Ramos (cell line): Measurements from ENCODE around the gene MAPRE2.
"Not testable (repeated sequence)": the region's sequence is repeated elsewhere in the genome, so short reads cannot be mapped to it uniquely, and the experiment has no call there.

Experiments used
- in situ Hi-C: fragments of 300-500 bp; cut with MboI; formaldehyde crosslinking; loops from one replicate; pipeline ENCODE4 v1.14.3; 2022; ENCODE audit warnings: low sequenced_read_pairs; ENCODE audit not compliant: unreplicated experiment

The MAPRE2 gene

DNA sequence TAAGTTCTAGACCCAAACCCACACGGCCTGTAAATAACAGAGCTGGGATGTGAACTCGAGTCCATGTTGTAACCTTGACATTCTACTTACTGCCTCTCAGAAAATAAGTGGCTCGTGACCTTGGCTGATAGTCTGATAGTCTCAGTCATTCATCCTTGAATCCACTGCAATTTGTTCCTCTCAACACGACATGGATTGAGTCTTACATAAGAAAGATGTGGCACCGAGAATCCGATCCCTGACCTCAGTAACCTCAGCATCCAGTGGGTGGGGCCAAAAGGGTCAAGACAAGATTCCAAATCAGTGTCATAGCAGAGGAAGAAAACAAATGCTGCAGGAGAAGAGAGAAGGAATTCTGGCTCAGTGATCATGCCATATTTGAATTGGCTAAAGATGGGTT is 97.6 kb downstream of the MAPRE2 start:
- in situ Hi-C loops = no loop called here

GRCh38 chr18:35139517-35139916 is 98.3 kb downstream of the MAPRE2 start:
- in situ Hi-C loops = no loop called here

- in situ Hi-C loops = no loop called here
Observed at GRCh38 chr18:35141077-35141476, 99.9 kb downstream of the MAPRE2 start.

DNA sequence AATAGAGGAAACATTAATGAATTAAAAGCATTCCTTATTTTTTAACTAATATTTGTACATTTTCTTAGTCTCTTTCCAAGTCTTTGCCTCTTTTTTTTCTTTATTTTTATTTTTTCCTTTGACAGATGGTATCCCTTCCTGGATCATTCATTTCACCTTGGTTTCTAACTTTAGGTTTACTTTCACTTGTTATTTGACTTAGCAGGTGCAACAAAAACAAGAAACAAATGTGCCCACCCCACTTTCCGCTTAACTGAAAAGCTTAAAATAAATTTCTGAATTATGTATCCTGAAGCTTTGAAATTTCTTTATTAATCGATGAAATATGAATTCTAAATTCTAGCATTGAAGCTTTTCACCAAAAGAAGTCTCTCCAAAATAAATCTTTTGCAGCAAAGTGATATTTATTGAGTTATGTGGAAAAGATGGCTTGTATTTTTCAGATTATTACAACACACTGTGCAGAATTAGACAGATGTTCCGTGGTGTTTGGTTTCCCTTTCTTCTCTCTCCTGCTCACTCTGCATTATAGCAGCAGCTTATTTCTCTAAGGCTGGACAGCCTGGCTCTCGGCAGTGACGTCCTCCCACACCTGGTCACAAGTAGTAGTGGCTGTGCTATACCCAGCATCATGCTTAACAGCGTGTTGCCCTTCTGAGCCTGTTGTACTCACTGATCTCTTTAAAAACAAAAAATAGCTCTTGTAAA is 100.5 kb downstream of the MAPRE2 start:
- in situ Hi-C loops = no loop called here

- in situ Hi-C loops = no loop called here
Observed at GRCh38 chr18:35142275-35142615, 101.0 kb downstream of the MAPRE2 start.

- in situ Hi-C loops = no loop called here
Observed at GRCh38 chr18:35143622-35144596, 102.7 kb downstream of the MAPRE2 start.

DNA sequence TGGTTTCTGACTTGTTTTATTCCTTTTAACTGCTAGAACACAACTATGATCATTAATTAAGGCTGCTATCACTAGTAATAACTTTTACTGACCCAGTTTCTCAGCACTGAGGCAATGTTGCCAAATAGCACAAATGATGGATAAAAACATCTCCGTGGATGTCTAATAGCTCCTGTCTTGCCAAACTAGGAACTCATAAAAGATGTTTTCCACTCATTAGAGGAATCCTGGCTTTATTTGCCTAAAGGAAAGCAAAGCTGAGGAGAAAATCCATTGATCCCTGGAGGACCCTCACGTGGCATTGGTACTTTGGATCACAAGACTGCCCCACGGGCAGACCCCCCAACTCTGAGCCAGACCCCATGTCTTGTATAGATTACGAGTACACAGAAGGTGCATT is 103.5 kb downstream of the MAPRE2 start:
- in situ Hi-C loops = loop anchor here (5.0 kb wide), 1 partner anchor 117 kb away; no protein-coding TSS in a partner anchor

DNA sequence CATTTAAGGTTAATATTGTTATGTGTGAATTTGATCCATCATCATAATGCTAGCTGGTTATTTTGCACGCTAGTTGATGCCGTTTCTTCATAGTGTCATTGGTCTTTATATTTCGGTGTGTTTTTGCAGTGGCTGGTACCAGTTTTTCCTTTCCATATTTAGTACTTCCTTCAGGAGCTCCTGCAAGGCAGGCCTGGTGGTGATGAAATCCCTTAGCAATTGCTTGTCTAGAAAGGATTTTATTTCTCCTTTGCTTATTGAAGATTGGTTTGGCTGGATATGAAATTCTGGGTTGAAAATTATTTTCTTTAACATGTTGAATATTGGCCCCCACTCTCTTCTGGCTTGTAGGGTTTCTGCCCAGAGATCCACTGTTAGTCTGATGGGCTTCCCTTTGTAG is 109.0 kb downstream of the MAPRE2 start:
- in situ Hi-C loops = not testable (repeated sequence)

DNA sequence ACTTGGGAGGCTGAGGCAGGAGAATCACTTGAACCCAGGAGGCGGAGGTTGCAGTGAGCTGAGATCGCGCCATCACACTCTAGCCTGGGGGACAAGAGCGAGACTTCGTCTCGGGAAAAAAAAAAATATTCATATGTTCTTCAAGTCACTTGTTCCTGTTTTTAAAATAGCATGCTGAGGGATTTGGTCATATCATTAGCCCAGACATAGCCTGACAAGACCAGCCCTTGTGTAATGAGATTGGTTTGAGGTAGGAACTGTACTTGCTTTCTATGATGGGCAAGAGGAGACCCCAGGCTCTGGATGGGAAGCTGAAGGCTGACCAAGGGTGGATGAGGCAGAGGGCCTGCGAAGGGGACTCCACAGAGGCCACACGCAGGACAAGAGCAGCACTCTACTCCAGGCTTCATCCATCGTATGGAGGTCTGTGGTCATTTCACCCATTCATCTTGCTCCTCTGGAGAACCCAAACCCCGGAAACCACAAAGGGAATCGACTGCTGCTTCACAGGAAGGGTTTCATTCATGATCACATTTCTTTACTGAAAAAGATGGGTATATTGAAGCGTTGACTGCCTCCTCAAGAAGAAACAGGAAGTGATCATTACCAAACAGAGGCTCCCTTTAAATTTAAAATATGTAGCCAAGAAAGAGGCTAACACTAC is 112.5 kb downstream of the MAPRE2 start:
- in situ Hi-C loops = no loop called here

DNA sequence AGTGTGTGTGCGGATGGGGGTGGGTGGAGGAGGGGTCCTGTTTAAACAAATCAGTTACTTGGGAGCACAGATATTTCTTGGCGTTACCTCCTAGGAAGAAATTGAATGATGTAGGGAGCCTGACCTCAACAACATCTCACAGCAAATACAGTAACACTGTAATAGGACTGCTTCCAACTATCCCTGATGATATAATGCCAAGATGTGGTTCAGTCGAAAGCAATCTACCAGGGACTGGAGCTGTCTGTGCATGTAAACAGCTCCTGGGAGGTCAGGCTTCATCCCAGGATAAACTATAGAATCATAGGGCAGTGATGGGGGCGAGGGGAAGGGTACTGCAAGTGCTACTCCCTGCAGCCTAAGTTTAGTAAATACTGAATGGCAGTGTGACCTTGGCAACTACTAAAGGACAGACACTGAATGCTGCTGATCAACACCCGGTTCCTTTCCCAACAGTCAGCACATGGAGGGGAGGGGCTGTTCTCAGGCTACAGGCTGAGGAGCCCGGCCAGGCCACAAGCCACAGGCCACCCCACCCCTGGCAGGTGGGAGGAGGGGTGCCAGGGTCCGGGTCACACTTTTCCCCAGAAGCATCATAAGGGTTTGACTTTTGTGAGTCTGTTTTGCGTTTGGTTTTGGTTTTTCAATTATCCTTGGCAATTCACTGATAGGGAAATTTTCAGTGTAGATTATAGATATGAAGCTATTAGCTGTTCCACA is 114.3 kb downstream of the MAPRE2 start:
- in situ Hi-C loops = no loop called here

- in situ Hi-C loops = no loop called here
Observed at GRCh38 chr18:35157181-35157580, 116.0 kb downstream of the MAPRE2 start.

DNA sequence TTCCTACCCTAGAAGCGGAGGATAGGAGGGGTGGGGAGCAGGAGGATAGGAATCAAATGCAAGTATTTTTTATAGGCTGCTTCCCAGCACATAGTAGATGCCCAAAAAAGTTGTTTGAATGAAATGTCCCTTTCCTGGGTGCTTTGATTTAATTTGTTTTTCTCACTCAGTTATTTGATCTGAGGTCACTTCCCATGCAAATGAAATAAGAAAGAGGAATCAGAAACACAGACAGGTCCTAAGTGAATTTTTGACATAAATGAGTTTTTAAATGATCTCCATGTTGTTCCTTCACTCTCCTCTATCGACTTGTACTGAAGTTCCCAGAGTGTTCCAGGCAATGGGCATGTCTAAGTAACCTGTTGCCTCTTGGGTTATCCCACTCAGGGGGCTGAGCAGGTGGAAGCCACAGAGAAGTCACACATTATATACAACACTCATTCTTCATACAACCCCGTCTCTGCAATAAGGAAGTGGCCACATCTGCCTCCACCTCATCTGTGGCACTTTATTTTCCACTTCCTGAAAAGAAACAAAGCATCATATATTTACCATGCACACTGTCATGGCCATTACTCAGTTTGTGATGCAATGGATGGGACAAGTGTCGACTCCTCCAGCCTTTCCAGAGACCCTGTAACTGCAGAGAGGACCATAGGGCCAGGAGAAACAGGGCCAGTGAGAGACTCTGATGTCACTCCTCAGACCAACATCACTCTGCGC is 117.7 kb downstream of the MAPRE2 start:
- in situ Hi-C loops = no loop called here

- in situ Hi-C loops = no loop called here
Observed at GRCh38 chr18:35159782-35160181, 118.6 kb downstream of the MAPRE2 start.

DNA sequence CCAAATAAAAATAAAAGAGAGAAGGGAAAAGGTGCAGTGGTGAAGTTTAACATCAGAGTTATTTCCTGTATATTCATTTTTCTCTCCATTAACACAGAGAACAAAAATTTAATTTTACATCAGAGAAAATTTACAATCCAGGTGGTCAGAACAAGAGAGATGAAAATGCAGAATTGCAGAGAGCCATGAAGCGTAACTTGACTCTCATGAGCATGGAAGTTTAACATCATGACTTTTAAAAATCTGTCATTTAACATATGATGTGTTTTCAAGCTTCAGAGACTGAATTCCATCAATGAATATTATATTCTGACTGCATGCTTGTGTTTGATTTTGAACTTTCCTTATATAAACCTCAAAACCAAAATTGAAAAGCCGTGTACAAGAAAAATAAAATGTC is 120.3 kb downstream of the MAPRE2 start:
- in situ Hi-C loops = no loop called here

DNA sequence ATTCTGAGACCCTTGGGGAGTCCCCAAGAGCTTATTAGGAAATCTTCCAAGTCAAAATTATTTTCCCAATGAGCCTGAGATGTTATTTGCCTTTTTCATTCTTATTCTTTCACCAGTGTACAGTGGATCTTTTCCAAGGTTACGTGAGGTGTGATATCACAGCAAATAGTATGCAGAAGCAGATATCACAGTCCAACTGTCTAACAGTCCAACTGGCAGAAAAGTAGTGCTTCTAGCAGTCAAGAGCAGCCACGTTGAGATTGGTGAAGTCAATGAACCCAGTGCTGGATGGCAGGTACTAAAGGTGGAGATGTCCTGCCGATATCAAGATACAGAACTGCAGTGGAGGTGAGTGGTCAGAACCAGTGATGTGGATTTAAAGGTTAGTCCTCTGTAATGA is 120.7 kb downstream of the MAPRE2 start:
- in situ Hi-C loops = no loop called here

DNA sequence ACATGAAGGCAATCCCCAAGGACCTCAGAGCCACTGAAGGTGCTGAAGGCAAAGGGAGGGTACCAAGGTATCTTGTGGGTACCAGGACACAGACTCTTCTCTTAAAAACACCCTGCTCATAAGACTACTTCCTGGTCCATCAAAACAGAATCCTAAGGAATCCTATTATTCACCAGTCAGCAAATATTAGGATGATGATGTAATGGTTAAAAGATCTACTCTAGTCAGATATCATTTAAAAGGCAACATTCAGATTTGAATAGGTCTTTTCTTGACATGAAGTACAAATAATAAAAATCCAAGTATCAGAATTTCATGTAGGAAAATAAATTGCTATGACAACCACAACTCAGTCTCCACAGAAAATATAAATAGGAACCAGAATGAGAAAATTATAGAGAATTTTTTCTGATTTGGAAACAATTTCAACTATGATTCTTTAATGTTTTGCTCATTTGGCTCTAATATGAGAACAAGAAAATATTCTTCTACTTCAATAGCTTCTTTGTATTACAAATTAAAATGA is 121.9 kb downstream of the MAPRE2 start:
- in situ Hi-C loops = no loop called here

DNA sequence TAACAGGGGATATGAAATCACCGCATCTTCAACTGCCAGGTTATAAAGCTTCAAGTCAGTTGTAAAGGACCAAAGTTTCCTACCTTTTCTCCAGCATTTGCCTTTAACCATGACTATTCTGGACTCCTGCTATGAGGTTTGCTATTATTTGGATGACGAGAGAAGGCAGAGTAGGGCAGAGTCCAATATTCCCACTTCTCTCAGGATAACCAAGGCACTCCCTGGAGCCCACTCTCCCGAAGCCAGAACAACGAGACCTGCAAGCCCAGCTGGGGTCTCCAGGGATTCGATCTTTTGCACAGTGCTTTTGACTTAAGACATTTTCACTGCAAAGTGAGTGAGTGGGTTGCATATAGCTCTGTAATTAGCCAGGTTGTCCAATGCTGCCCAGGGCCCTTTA is 122.5 kb downstream of the MAPRE2 start:
- in situ Hi-C loops = no loop called here

- in situ Hi-C loops = no loop called here
Observed at GRCh38 chr18:35164133-35164532, 122.9 kb downstream of the MAPRE2 start.

GRCh38 chr18:35167332-35167731 is 126.1 kb downstream of the MAPRE2 start:
- in situ Hi-C loops = no loop called here
